ENCODE results near the gene MAD1L1.

DNA sequence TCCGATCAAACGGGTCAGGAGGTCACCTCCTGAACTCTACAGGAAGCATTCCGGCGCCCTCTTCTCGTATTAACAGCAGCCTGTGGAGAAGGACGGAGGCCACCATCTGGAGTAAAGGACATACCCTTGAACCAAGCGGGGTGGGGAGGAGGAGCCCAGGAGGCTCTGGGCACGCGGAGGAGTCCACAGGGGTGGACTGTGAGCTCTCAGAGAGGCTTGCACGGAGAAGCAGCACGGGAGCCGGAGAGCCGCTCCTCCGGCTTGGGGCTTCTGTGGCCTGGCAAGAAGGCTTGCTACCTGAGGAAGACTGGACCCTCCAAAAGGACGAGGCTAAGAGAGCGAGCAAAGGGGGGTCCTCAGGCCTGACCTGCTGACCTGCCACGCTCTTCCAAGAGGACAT lies 77.9 kb downstream of the MAD1L1 start:
- TF ChIP-seq, protein P1, sequence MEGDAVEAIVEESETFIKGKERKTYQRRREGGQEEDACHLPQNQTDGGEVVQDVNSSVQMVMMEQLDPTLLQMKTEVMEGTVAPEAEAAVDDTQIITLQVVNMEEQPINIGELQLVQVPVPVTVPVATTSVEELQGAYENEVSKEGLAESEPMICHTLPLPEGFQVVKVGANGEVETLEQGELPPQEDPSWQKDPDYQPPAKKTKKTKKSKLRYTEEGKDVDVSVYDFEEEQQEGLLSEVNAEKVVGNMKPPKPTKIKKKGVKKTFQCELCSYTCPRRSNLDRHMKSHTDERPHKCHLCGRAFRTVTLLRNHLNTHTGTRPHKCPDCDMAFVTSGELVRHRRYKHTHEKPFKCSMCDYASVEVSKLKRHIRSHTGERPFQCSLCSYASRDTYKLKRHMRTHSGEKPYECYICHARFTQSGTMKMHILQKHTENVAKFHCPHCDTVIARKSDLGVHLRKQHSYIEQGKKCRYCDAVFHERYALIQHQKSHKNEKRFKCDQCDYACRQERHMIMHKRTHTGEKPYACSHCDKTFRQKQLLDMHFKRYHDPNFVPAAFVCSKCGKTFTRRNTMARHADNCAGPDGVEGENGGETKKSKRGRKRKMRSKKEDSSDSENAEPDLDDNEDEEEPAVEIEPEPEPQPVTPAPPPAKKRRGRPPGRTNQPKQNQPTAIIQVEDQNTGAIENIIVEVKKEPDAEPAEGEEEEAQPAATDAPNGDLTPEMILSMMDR (IDR thresholded peaks at IDR 0.05): no peak
- TF ChIP-seq POLR2A (IDR thresholded peaks at IDR 0.05): no peak
